Measurements from ENCODE around the gene ATP10B. TPM values are rescaled to one million over a fixed set of nuclear protein-coding genes. Genes with fewer than 3 reads are reported as not detected.

Gene ATP10B
- total RNA-seq, 2 experiments from 2014 or later, result not detected

DNA sequence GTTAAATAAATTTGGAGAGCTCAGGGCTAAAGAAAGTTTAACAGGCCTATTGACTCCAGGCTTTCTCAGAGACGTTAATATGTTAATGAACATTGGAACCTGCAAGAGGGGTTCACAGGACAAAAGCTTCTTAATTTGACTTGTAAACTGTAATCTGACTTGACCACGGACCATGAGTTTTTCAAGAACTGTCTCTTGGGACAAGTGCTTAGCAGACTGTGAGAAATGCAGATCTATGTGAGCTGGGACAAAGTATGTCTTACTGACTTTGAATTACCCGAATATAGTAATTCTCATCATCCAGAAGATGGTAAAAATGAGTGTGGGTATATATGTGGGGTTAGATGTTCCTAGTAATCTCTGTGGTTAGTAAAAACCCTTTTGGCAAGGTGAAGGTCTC, 186.6 kb downstream of the ATP10B start:
- Mint-ChIP-seq H3K27me3 (peaks cover 6% of the 10 kb centered on the region), H3K4me3 (no peak overlapping the region), H3K36me3 (ENCODE audit: low read depth) (no peaks in the 10 kb centered on the region), H3K9me3 (no peaks in the 10 kb centered on the region), H3K27ac (no peak overlapping the region), H3K4me1 (ENCODE audit: low read depth) (no peaks in the 10 kb centered on the region)
- H3K36me3 ChIP-seq (ENCODE audit: insufficient read depth, low read length), result no peaks in the 10 kb centered on the region
- ATAC-seq (ENCODE audit: poor library complexity), result no peak
- H3K4me3 ChIP-seq (ENCODE audit: low read length), result no peak overlapping the region
- no peak for DNase-seq
- no peaks in the 10 kb centered on the region for H3K4me1 ChIP-seq (ENCODE audit: insufficient read depth, low read length)
- no peak overlapping the region for H3K27ac ChIP-seq (ENCODE audit: low read depth in 1 of 2, low read length in 2 of 2)
- CTCF ChIA-PET, result no interaction called here
- TF ChIP-seq, protein P1, sequence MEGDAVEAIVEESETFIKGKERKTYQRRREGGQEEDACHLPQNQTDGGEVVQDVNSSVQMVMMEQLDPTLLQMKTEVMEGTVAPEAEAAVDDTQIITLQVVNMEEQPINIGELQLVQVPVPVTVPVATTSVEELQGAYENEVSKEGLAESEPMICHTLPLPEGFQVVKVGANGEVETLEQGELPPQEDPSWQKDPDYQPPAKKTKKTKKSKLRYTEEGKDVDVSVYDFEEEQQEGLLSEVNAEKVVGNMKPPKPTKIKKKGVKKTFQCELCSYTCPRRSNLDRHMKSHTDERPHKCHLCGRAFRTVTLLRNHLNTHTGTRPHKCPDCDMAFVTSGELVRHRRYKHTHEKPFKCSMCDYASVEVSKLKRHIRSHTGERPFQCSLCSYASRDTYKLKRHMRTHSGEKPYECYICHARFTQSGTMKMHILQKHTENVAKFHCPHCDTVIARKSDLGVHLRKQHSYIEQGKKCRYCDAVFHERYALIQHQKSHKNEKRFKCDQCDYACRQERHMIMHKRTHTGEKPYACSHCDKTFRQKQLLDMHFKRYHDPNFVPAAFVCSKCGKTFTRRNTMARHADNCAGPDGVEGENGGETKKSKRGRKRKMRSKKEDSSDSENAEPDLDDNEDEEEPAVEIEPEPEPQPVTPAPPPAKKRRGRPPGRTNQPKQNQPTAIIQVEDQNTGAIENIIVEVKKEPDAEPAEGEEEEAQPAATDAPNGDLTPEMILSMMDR (IDR thresholded peaks at IDR 0.05), result no peak
- no peaks in the 10 kb centered on the region for H3K27me3 ChIP-seq (ENCODE audit: control insufficient read depth in 1 of 2, insufficient read depth in 2 of 2, low read length in 2 of 2)
- H3K9me3 ChIP-seq (ENCODE audit: control insufficient read depth in 1 of 2, insufficient read depth in 1 of 2, low read length in 2 of 2), result no peaks in the 10 kb centered on the region
- POLR2A ChIA-PET, result no interaction called here
- intact Hi-C loops (cut with DNase I, micrococcal nuclease), result no loop called here

DNA sequence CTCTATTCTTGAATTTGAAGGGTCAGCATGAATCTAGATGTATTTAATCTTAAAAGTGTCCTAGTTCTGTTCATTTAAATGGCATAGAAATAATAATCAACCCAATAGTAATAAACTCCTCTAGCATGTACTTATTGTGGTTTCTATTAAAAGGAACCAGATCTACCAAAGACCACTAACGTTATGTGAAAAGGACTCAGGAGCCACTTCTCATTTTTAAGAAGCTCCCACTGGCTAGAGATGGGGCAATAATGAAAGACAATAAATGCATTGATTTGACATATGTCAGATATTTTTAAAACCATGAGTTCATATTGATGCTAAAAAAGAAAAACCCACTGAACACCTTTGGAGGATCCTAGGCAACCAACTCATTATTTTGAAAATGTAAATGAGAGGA, 191.9 kb downstream of the ATP10B start:
- Mint-ChIP-seq H3K9me3 (no peaks in the 10 kb centered on the region), H3K4me1 (ENCODE audit: low read depth) (no peaks in the 10 kb centered on the region), H3K27ac (no peak overlapping the region), H3K36me3 (ENCODE audit: low read depth) (no peaks in the 10 kb centered on the region), H3K4me3 (no peak overlapping the region), H3K27me3 (peaks cover 8% of the 10 kb centered on the region)
- intact Hi-C loops (cut with DNase I, micrococcal nuclease), result no loop called here
- POLR2A ChIA-PET, result no interaction called here
- CTCF ChIA-PET, result no interaction called here
- no peaks in the 10 kb centered on the region for H3K4me1 ChIP-seq (ENCODE audit: insufficient read depth, low read length)
- ATAC-seq (ENCODE audit: poor library complexity) (no peak), DNase-seq (no peak)
- H3K9me3 ChIP-seq (ENCODE audit: control insufficient read depth in 1 of 2, insufficient read depth in 1 of 2, low read length in 2 of 2), result no peaks in the 10 kb centered on the region
- TF ChIP-seq, protein P1 (IDR thresholded peaks at IDR 0.05), result no peak
- H3K36me3 ChIP-seq (ENCODE audit: insufficient read depth, low read length), result no peaks in the 10 kb centered on the region
- H3K27ac ChIP-seq (ENCODE audit: low read depth in 1 of 2, low read length in 2 of 2), result no peak overlapping the region
- H3K27me3 ChIP-seq (ENCODE audit: control insufficient read depth in 1 of 2, insufficient read depth in 2 of 2, low read length in 2 of 2), result peaks cover 3 to 4% of the 10 kb centered on the region in 2 experiments
- no peak overlapping the region for H3K4me3 ChIP-seq (ENCODE audit: low read length)

DNA sequence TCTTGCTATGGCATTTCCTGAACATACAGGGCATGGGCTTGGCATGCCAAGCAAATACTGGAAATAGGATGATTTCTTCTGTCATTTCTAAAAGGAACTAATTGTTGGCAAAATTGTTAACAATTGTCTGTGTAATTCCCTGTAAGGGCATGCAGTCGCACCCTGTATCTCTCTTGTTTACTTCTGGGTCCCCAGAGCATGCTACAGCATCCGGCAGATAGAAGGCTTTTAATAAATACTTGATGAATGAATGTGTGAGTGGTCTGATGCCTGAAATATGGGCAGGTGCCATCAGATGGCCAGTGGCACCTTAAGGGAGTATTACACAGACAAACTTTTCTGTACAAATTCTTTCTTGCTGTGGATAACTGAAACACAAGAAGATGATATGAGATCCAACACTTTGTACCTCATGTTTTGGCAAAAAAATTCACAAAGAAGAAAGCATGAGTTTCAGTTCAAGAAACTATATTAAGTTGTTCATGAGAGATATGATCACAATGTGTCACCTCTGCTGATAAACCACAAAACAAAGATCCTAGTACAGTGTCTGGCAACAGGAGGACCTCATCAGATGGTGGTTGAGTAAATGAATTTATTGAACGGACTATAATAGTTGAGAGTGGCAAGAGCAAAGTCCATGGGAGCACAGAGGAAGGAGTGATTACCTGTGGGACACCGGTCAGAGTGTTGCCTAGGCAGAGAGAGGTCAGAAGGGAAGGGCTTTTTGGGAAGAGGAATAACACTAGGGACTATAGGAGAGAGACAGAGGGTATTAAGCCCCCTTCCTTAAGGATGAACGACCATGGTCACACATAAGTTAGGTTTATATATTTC, 194.2 kb downstream of the ATP10B start:
- H3K4me3 Mint-ChIP-seq, result no peak overlapping the region
- Histone ChIP-seq H3K36me3 (ENCODE audit: insufficient read depth, low read length) (no peaks in the 10 kb centered on the region), H3K27ac (ENCODE audit: low read depth in 1 of 2, low read length in 2 of 2) (no peak overlapping the region), H3K27me3 (ENCODE audit: control insufficient read depth in 1 of 2, insufficient read depth in 2 of 2, low read length in 2 of 2) (peaks cover 3 to 4% of the 10 kb centered on the region in 2 experiments), H3K9me3 (ENCODE audit: control insufficient read depth in 1 of 2, insufficient read depth in 1 of 2, low read length in 2 of 2) (no peaks in the 10 kb centered on the region), H3K4me1 (ENCODE audit: insufficient read depth, low read length) (no peaks in the 10 kb centered on the region), H3K4me3 (ENCODE audit: low read length) (no peak overlapping the region)
- TF ChIP-seq, protein P1 (IDR thresholded peaks at IDR 0.05), result no peak
- no peaks in the 10 kb centered on the region for H3K4me1 Mint-ChIP-seq (ENCODE audit: low read depth)
- H3K9me3 Mint-ChIP-seq, result no peaks in the 10 kb centered on the region
- no peak overlapping the region for H3K27ac Mint-ChIP-seq
- ATAC-seq (ENCODE audit: poor library complexity), result no peak
- peaks cover 8% of the 10 kb centered on the region for H3K27me3 Mint-ChIP-seq
- intact Hi-C loops (cut with DNase I, micrococcal nuclease), result no loop called here
- CTCF ChIA-PET, result no interaction called here
- no peak for DNase-seq
- POLR2A ChIA-PET, result no interaction called here
- no peaks in the 10 kb centered on the region for H3K36me3 Mint-ChIP-seq (ENCODE audit: low read depth)
